ENCODE data around the gene DLX5. TPM values are rescaled to one million over a fixed set of nuclear protein-coding genes. Genes with fewer than 3 reads are reported as not detected.

The DLX5 gene
- total RNA-seq, 2 experiments from 2014 or later = not detected

DNA sequence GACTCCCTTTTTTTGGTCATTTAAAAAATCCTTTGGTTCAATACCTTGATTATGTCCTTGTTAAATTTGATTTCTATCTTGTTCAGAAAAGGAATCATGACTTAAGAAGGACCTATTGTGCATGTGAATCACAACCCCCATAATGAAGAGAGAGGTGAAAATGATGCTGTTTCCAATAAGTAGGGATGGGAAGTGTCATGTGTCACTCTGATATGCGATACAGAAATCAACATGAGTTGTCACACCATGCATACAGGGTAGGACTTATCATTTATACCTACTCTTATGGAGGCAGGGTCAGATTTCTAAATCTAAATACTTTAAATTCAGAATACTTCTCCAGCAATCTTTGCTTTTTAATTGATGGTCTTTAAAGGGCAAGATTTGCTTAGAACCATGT is 38.6 kb downstream of the DLX5 start:
- ChIA-PET POLR2A (no interaction called here), CTCF (no interaction called here)
- no peak for DNase-seq
- Mint-ChIP-seq H3K4me3 (no peak overlapping the region), H3K4me1 (no peaks in the 10 kb centered on the region), H3K27ac (no peak overlapping the region), H3K27me3 (peaks cover 62% of the 10 kb centered on the region), H3K9me3 (no peaks in the 10 kb centered on the region), H3K36me3 (ENCODE audit: low read depth) (no peaks in the 10 kb centered on the region)

DNA sequence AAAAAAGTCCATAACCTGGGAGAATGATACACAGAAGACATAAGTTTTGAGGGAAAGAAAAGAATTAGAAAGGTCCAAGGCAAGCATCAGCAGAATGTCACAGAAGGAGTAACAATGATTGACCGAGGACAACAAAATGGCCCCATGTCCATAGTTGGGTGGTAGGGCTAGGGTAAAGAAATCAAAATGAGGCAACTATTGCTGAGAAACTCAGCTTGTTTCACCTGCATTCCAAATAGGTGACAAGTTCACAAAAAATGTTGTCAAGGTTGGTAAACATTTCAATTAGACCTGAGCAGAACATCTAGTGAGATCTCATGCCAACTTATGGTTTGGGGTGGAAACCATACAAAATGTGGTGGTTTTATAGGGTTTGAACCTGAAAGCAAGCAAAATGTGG is 42.0 kb downstream of the DLX5 start:
- no peak overlapping the region for H3K4me3 Mint-ChIP-seq
- H3K36me3 Mint-ChIP-seq (ENCODE audit: low read depth) = no peaks in the 10 kb centered on the region
- no peak for DNase-seq
- peaks cover 37% of the 10 kb centered on the region for H3K27me3 Mint-ChIP-seq
- POLR2A ChIA-PET = no interaction called here
- H3K4me1 Mint-ChIP-seq = no peaks in the 10 kb centered on the region
- CTCF ChIA-PET = no interaction called here
- no peak overlapping the region for H3K27ac Mint-ChIP-seq
- no peaks in the 10 kb centered on the region for H3K9me3 Mint-ChIP-seq

DNA sequence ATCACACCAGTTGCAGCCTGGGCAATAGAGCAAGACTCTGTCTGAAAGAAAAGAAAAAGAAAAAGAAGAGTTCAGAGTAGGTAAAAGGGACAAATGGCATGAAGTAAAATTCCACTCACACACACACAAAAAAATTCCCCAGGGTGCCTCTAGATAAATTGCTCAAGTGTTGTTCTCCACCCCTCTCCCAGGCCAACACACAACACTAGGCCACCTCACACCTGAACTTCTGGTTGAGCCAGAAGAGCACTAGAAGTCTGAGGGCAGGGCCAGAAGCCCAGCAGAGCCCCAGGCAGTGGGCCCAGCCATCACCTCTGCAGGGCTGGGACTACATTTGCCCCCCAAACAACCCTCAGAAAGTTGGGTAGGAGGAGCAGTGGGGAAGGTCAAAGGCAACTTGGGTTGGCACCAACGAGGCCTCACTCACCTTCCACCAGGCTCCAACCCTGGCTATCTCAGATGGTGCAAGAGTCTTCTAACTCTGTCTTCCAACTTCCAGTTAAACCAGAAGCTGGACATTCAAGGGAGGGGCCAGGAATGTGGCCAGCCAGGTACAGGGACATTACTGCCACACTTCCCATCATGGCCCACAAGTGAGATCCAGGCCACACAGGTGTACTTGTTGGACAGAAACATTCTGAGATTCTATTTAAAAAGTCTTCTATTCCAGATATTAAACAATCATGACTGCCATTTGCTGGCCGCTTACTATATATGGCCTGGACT is 44.9 kb downstream of the DLX5 start:
- Mint-ChIP-seq H3K27me3 (peaks cover 31% of the 10 kb centered on the region), H3K4me1 (no peaks in the 10 kb centered on the region), H3K27ac (no peak overlapping the region), H3K9me3 (no peaks in the 10 kb centered on the region), H3K4me3 (no peak overlapping the region), H3K36me3 (ENCODE audit: low read depth) (no peaks in the 10 kb centered on the region)
- no peak for DNase-seq
- POLR2A ChIA-PET = no interaction called here
- CTCF ChIA-PET = no interaction called here

DNA sequence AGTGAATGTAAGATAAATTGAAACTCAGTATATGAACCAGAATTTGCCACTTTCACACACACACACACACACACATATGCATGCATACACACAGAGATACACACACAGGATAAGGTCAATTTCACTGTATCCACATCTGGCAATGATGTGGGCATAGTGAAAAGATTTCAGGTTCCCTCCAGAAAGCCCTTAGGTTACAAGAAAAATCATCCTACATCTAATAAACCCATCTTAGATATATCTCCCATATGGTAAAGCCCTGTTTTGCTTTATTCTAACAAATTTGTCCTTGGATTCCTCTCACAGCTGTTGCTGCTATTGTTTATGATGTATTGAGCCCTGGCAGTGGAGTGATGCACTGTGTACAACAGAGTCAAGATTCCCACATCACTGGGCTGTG is 47.2 kb downstream of the DLX5 start:
- POLR2A ChIA-PET = no interaction called here
- no peaks in the 10 kb centered on the region for H3K9me3 Mint-ChIP-seq
- no peaks in the 10 kb centered on the region for H3K36me3 Mint-ChIP-seq (ENCODE audit: low read depth)
- no peak overlapping the region for H3K27ac Mint-ChIP-seq
- CTCF ChIA-PET = no interaction called here
- no peaks in the 10 kb centered on the region for H3K4me1 Mint-ChIP-seq
- peaks cover 30% of the 10 kb centered on the region for H3K27me3 Mint-ChIP-seq
- DNase-seq = no peak
- no peak overlapping the region for H3K4me3 Mint-ChIP-seq

DNA sequence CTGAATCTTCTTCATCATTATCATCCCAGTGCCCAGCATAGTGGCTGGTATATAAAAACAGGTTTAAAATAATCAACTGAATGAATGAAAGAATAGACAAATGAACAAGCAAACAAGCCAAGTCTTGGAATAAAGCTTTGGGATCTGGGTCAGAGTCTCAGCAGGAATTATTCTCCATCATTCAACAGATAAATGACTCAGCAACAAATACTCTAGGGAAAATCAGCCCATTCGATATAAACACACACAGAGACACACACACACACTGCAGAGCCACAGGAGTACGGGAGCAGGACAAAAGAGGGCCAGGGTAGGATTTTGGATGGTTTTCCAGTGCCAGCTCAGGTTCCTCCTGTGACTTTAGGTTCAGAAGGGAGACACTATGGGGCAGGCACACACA is 48.5 kb downstream of the DLX5 start:
- Mint-ChIP-seq H3K27me3 (peaks cover 28% of the 10 kb centered on the region), H3K36me3 (ENCODE audit: low read depth) (no peaks in the 10 kb centered on the region)
- CTCF ChIA-PET = no interaction called here

DNA sequence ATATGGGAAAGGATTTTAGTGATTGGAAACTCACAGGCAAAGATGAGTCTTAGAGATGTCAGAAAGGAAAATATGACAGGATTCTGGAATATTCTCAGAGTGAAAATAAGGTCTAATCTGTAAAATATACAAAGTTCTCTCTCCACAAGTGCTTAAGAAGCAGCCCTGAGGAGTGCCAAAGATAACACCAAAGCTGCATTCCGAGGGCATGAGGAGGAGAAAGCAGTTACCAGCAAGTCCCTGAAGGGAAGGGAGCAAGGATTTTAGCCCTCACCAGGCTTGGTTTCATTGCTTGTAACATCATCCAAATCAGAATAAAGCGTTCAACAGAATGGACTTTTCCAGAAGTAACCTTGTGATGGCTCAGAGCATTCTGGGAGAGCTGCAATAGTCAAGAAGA is 50.6 kb downstream of the DLX5 start:
- ChIA-PET CTCF (no interaction called here), POLR2A (no interaction called here)
- H3K4me3 Mint-ChIP-seq = no peak overlapping the region
- no peaks in the 10 kb centered on the region for H3K36me3 Mint-ChIP-seq (ENCODE audit: low read depth)
- no peaks in the 10 kb centered on the region for H3K4me1 Mint-ChIP-seq
- H3K27ac Mint-ChIP-seq = no peak overlapping the region
- H3K9me3 Mint-ChIP-seq = no peaks in the 10 kb centered on the region
- peaks cover 27% of the 10 kb centered on the region for H3K27me3 Mint-ChIP-seq
- DNase-seq = no peak

More for the DNA sequence above, 48.5 kb downstream of the DLX5 start:
- POLR2A ChIA-PET = no interaction called here
- no peak overlapping the region for H3K27ac Mint-ChIP-seq
- DNase-seq = no peak
- H3K4me1 Mint-ChIP-seq = no peaks in the 10 kb centered on the region
- H3K9me3 Mint-ChIP-seq = no peaks in the 10 kb centered on the region
- no peak overlapping the region for H3K4me3 Mint-ChIP-seq

DNA sequence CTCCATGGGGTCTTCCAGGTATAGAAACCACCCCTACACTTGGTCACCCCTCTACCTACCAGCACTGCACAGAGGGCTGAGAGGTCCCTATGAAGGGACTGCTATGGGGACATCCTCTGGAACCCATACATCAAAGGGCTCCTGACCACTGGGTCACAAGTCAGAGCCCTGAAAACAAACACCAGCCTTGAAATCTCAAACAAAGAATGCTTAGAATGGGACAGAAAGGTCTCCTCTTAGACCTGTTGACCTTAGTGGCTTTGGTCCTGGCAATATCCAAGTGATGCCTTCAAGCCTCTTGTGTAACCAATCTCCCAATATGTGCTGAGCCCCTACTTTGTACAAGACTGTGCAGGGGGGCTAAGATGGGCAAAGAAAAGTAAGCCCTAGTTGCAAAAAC is 53.9 kb downstream of the DLX5 start:
- Mint-ChIP-seq H3K4me3 (no peak overlapping the region), H3K36me3 (ENCODE audit: low read depth) (no peaks in the 10 kb centered on the region), H3K9me3 (no peaks in the 10 kb centered on the region), H3K27me3 (peaks cover 21% of the 10 kb centered on the region), H3K4me1 (no peaks in the 10 kb centered on the region), H3K27ac (no peak overlapping the region)
- CTCF ChIA-PET = no interaction called here
- POLR2A ChIA-PET = no interaction called here
- DNase-seq = no peak

Other genes starting within 250 kb of the DLX5 start
- not detected for gene DLX6, start 19.3 kb downstream of the DLX5 start, total RNA-seq
- 10 to 100 TPM; 15.1 to 19.2 TPM for gene SDHAF3, start 92.9 kb upstream of the DLX5 start, total RNA-seq